ENCODE results near the gene DCAF11.
A peak's percentile ranks its signal among the peaks of the same experiment; 100 is the strongest.

The DCAF11 gene

GRCh38 chr14:24122898-24123297 is 8.3 kb downstream of the DCAF11 start:
- DNase-seq: no peak

- DNase-seq: no peak
Observed at GRCh38 chr14:24123424-24124417, 9.1 kb downstream of the DCAF11 start.

- DNase-seq: no peak
Observed at GRCh38 chr14:24126939-24127338, 12.4 kb downstream of the DCAF11 start.

GRCh38 chr14:24127673-24128072 is 13.1 kb downstream of the DCAF11 start:
- DNase-seq: no peak

- DNase-seq: no peak
Observed at GRCh38 chr14:24129410-24129998, 14.9 kb downstream of the DCAF11 start.

DNA sequence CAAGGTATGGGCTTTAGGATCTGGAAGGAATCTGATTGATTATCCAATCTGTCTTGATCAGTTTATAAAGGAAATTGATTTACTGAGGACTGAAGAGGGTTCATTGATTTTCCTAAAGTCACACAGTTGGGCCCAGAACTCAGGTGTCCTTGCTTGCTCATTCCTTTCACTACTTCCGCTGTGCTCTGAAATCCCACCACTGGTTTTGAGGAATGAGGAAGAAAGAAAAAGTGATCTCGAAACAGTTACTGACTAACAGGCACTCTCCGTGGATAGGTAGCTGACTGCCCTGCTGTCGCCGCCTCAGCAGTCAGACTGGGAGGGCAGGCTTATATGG is 15.8 kb downstream of the DCAF11 start, which contains the start of gene FITM1:
Gene FITM1, plus strand, starts transcription at position 280 of the 337 bp plus-strand sequence. CDS start 905 bp downstream, outside the sequence.
- DNase-seq: no peak

DNA sequence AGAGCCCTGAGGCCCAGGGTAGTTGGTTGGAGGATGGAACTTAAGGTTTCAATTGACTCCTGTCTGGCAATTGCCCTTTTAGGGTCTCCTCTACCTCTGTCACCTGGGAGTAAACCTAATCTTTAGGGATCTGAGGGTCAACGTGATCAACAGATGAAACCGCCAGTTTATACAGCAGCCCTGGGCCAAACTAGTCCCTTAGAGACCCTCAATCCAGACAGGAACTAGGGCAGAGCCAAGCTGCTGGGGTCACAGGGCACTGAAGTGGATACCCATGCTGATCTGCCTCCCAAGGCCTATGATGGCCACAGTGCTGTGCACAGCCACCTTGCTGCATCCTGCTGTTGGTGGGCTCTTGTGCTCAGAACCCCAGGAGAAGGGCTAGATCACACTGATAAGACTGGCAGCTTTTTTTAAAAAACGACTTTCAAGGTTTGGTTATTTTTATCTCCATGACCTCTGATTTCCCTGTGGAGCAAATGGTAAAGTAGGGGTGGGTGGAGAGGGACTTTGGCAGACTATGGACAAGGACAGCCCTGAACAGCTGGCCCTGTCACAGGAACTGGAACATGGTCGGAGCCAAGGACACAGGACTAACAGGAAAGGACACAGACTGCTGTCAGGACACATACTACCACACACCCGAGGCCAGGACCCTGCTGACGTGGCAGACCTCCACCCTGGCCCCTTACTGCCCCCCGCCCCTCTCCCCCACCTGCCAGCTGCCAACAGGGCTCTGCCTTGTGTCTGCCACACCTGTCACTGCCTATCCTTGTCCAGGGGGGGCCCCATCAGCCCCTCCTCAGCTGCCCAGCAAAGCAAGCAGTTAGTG is 16.4 kb downstream of the DCAF11 start:
- DNase-seq: no peak

GRCh38 chr14:24131549-24131966 is 17.0 kb downstream of the DCAF11 start:
- DNase-seq: no peak

DNA sequence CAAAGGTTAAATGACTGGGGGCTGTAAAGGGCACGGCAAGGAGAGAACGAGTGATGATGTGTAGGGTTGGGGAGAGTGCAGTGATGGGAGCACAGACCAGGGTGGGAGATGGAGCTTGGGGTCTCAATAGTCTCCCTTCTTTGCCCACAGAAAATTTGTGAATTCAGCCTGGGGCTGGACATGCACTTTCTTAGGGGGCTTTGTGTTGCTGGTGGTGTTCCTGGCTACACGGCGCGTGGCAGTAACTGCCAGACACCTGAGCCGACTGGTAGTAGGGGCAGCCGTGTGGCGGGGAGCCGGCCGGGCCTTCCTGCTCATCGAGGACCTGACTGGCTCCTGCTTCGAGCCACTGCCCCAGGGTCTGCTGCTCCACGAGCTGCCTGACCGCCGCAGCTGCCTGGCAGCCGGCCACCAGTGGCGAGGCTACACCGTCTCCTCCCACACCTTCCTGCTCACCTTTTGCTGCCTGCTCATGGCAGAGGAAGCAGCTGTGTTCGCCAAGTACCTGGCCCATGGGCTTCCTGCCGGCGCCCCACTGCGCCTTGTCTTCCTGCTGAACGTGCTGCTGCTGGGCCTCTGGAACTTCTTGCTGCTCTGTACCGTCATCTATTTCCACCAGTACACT is 17.6 kb downstream of the DCAF11 start:
- DNase-seq: no peak

DNA sequence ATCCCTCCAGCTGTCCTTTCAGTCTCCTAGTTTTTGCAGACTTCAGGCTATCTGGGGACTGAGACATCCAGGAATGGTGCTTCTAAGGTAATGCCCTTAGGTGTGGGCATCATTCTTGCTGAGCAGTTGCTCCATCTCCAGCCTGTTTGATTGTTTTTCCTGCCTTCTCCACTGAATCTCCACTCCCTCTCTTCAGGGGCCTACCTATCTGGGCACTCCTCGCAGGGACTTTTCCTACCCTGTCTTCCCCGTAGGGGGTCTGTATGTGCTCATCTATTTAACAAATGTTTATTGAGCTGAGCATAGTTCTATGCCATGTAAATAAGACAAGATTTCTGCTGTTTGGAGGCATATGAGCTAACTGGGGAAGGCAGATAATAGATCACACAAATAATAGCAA is 18.4 kb downstream of the DCAF11 start:
- no peak for DNase-seq

DNA sequence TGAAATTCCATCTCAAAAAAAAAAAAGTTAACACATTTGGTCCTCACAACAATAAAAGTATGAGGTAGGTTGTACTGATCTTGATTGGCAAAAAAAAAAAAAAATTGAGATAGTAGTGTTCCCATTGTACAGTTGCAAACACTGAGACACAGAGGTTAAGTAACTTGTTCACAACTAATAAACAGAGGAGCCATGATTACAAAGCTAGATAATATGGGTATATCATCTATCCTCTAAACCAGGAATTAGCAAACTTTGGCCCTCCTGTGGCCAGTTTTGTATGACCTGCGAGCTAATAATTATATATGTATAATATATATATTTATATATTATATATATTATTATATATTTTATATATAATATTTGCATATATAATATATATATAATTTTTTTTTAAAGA is 19.2 kb downstream of the DCAF11 start:
- no peak for DNase-seq

DNA sequence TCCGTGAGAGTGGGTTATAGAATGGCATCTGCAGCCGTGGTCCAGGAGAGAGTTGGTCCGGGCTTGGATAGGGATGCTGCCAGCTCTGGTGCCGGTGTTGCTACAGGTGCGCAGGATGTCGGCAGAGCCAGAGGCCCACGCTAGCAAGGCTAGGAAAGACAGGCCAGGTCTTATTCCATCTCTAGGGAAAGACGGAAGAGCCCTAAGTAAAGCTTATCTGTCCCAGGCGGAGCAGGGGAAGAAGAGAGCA is 20.9 kb downstream of the DCAF11 start:
- no peak for DNase-seq

DNA sequence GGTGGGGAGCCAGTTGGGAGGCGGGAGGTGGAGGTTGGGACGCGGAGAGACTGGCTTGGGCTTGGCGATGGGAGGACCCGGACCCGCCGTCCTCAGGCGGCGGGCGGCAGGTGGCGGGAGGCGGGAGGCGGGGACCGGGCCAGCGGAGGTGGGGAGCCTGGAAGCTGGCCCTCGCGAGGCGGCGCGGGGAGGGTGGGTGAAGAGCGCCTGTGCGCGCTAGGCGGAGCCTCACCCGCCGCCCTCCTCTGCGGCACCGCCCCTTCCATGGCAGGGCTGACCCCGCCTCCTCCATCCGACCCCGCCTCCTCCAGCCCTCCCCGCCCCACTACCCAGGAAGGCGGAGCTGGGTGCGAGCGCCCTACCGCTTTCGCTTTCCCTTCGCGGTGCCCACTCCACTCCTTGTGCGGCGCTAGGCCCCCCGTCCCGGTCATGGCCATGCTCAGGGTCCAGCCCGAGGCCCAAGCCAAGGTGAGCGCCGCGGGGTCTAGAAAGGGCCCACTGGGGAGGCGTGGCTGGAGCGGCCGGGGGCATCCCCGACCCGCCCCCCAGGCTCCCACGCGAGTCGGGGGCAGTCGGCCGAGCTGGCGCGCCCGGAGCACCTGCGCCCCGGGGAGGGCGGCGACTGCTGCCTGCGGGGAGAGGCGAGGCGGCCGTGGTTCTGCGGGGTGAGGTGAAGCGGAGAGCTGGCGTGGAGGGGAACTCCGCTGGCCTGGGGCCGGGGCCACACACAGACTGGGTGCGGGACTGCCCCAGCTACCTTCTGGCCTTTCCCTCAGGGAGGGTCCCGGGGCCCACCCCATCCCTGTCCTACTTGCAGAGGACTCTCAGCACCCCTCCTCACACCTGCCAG is 21.5 kb downstream of the DCAF11 start, which contains the start of gene PSME1:
Gene PSME1, plus strand, starts transcription at position 361 of the 850 bp plus-strand sequence. Its CDS starts 69 bp downstream, at position 430.
- DNase-seq: peak; percentile 91

DNA sequence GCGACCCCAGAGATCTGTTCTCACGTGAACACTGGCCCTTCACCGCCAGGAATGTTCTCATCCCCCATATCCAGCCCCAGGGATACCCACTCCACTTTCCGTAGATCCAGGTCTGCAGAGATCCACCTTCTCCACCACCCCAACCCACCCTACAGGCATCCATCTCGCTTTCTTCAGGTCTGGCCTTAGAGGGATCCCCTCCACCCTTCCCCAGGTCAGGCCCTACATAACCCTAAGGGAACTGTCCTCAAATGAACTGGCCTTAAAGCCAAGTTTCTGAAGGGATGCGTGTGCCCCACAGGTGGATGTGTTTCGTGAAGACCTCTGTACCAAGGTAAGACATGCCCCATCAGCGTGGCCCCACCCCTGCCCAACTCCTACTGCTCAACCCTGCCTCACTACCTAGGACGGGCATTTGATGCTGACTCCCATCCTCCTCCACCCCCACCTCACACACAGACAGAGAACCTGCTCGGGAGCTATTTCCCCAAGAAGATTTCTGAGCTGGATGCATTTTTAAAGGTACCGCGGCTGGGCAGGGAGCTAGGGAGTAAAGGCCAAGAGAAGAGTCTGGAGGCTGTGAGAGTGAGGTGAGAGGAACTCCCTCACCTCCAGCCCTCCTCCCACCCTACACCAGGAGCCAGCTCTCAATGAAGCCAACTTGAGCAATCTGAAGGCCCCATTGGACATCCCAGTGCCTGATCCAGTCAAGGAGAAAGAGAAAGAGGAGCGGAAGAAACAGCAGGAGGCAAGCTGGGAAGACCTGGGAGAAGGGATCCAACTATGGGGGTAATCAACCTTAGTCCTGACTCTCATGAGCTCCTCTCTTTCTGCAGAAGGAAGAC is 22.3 kb downstream of the DCAF11 start:
- no peak for DNase-seq

- DNase-seq: no peak
Observed at GRCh38 chr14:24137529-24138395, 23.2 kb downstream of the DCAF11 start.

- DNase-seq: no peak
Observed at GRCh38 chr14:24138396-24139271, 24.1 kb downstream of the DCAF11 start.

DNA sequence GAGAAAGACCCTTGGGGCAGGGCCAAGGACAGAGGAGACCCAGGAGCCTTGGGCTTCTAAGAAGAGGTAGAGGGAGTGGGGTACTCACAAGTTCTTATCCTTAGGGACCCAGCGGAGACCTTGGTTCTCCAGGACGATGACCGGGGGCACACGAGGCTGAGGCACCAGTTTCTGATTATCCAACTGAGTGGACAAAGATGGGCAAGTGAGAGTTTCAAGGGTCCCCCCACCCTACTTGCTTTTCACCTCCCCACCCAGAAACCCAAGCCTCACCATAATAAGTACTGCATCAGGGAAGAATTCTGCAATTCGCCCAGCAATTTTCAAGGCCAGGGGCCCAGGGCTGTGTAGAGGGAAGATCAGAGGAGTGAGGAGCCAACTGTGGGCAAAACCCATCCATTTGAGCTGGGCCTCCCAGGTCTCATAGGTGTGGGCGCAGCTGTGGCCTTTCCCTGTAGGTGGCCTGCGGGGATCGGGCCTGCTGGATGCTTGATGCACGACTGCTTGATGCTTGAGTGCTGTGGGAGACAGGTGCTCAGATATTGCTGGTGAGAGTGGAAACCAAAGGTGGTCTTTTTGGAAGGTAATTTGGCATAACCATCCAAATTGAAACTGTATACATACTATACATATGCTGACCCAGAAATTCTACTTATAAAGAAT is 24.8 kb downstream of the DCAF11 start:
- DNase-seq: no peak

All from NCI-H2171 treated with DMSO at 0.1 percent for 48 hours (cell line).